CD4-positive, alpha-beta memory T cell (primary cell): ENCODE results near the gene PHLDB3. TPM values are rescaled to one million over a fixed set of nuclear protein-coding genes. Genes with fewer than 3 reads are reported as not detected.
"Not testable (repeated sequence)": the region's sequence is repeated elsewhere in the genome, so short reads cannot be mapped to it uniquely, and the experiment has no call there.

Source experiments
- CTCF ChIA-PET: fragments of 350-600 bp; sonication (Branson Sonifier 250); formaldehyde crosslinking; loops from one replicate; lab custom pipeline; 2021; ENCODE audit warnings: inconsistent platforms; ENCODE audit not compliant: partially characterized antibody; lab: Charles Lee
- POLR2A ChIA-PET: fragments of 350-600 bp; sonication (Branson Sonifier 250); formaldehyde crosslinking; loops from one replicate; lab custom pipeline; 2021; ENCODE audit not compliant: partially characterized antibody; lab: Charles Lee
- DNase-seq, 5 donors: peaks; one replicate each; pipeline versions ENCODE4 v3.0.0 to v3.0.0-alpha.2; 2020 to 2022; ENCODE audit warnings: mixed read lengths in 1 of 5
- H3K27ac ChIP-seq: one replicate; pipeline ENCODE4 v1.7.0; 2013; ENCODE audit warnings: low read depth, low read length
- H3K27me3 ChIP-seq: 2 replicates; pipeline ENCODE4 v1.7.0; 2013; ENCODE audit warnings: mild to moderate bottlenecking, low read length, moderate library complexity; ENCODE audit not compliant: insufficient read depth
- H3K36me3 ChIP-seq: 2 replicates; pipeline ENCODE4 v1.7.0; 2013; ENCODE audit warnings: mild to moderate bottlenecking, low read length, moderate library complexity; ENCODE audit not compliant: insufficient read depth
- H3K4me1 ChIP-seq: 2 replicates; pipeline ENCODE4 v1.7.0; 2013; ENCODE audit warnings: mild to moderate bottlenecking, low read length, moderate library complexity; ENCODE audit not compliant: insufficient read depth
- H3K4me3 ChIP-seq, 2 donors: one replicate each; pipeline ENCODE4 v1.7.0; 2013; ENCODE audit warnings: low read length in 2 of 2, mild to moderate bottlenecking in 1 of 2
- H3K9me3 ChIP-seq, 2 donors: one replicate each; pipeline ENCODE4 v1.7.0; 2013; ENCODE audit warnings: low read length in 2 of 2, control low read depth in 1 of 2; ENCODE audit not compliant: control insufficient read depth in 1 of 2
- H3K27ac Mint-ChIP-seq, 7 donors: one replicate each; pipeline ENCODE4 v1.8.0; 2020 to 2021; ENCODE audit warnings: mixed read lengths in 7 of 7, mild to moderate bottlenecking in 6 of 7, inconsistent platforms in 3 of 7, moderate library complexity in 3 of 7
- H3K27me3 Mint-ChIP-seq, 2 donors: one replicate each; pipeline ENCODE4 v1.8.0; 2020 to 2021; ENCODE audit warnings: mixed read lengths in 2 of 2
- H3K36me3 Mint-ChIP-seq, 2 donors: one replicate each; pipeline ENCODE4 v1.8.0; 2020 to 2021; ENCODE audit warnings: mixed read lengths in 2 of 2, inconsistent platforms in 1 of 2, mild to moderate bottlenecking in 1 of 2
- H3K4me1 Mint-ChIP-seq, 4 donors: one replicate each; pipeline ENCODE4 v1.8.0; 2020 to 2021; ENCODE audit warnings: mixed read lengths in 4 of 4, mild to moderate bottlenecking in 1 of 4
- H3K4me3 Mint-ChIP-seq, 8 donors: one replicate each; pipeline ENCODE4 v1.8.0; 2020 to 2021; ENCODE audit warnings: mixed read lengths in 8 of 8, mild to moderate bottlenecking in 7 of 8, moderate library complexity in 6 of 8, inconsistent platforms in 3 of 8
- H3K9me3 Mint-ChIP-seq, 8 donors: one replicate each; pipeline ENCODE4 v1.8.0; 2020 to 2021; ENCODE audit warnings: mixed read lengths in 8 of 8, mild to moderate bottlenecking in 5 of 8, inconsistent platforms in 3 of 8, moderate library complexity in 1 of 8
- intact Hi-C: fragments of 100-400 bp; cut with micrococcal nuclease; formaldehyde crosslinking; loops from one replicate; pipeline ENCODE4 v1.15.1; 2023
- polyA plus RNA-seq, 2 donors: library from polyadenylated mRNA; unstranded; fragments of 300-500 nt; fragmentation: Illumina TruSeq; gene quantifications; one replicate each; pipeline ENCODE4 v1.2.3, GENCODE V29; 2021
- total RNA-seq, 2 experiments: library from RNA; stranded (reverse); gene quantifications; one replicate each; pipeline ENCODE4 v1.2.3, GENCODE V29; 2021

The PHLDB3 gene
- total and polyA plus RNA-seq, 4 experiments from 2014 or later: 1.3 to 47.3 (median 21.2) TPM

- Histone ChIP-seq H3K4me3 (no peak overlapping the region), H3K27ac (no peak overlapping the region), H3K36me3 (no peaks in the 10 kb centered on the region), H3K4me1 (peaks cover 13% of the 10 kb centered on the region), H3K27me3 (no peaks in the 10 kb centered on the region), H3K9me3 (no peaks in the 10 kb centered on the region)
- Mint-ChIP-seq H3K27ac (peak overlapping the region in 3 of 7 donors; percentile 43 to 74 (median 44)), H3K4me3 (no peak overlapping the region), H3K27me3 (no peaks in the 10 kb centered on the region), H3K9me3 (no peaks in the 10 kb centered on the region), H3K36me3 (no peaks in the 10 kb centered on the region), H3K4me1 (peaks cover 11 to 34% (median 21%) of the 10 kb centered on the region in 4 donors)
- no peak for DNase-seq
- intact Hi-C loops: loop anchor here (5.0 kb wide), 1 partner anchor 342 kb away; no protein-coding TSS in a partner anchor
- POLR2A ChIA-PET: interaction anchor here (1.5 to 2.2 kb wide), 3 partner anchors 18 to 73 kb away, joined by 5 to 10 read pairs (median 10); partner anchors contain the start of gene PHLDB3
- CTCF ChIA-PET: interaction anchor here (1.0 to 21.7 kb wide), 7 partner anchors 14 to 149 kb away, joined by 3 to 835 read pairs (median 5); partner anchors contain the start of genes ETHE1 and ZNF575
These were observed 59.1 kb downstream of the PHLDB3 start for GRCh38 chr19:43445426-43445825.

GRCh38 chr19:43444531-43445287 lies 59.8 kb downstream of the PHLDB3 start:
- Histone ChIP-seq H3K27me3 (no peaks in the 10 kb centered on the region), H3K9me3 (no peaks in the 10 kb centered on the region), H3K27ac (no peak overlapping the region), H3K4me3 (no peak overlapping the region), H3K36me3 (no peaks in the 10 kb centered on the region), H3K4me1 (peaks cover 19% of the 10 kb centered on the region)
- Mint-ChIP-seq H3K4me3 (no peak overlapping the region), H3K9me3 (no peaks in the 10 kb centered on the region), H3K27ac (peak overlapping the region in 6 of 7 donors; percentile 35 to 88 (median 57)), H3K4me1 (peaks cover 15 to 39% (median 24%) of the 10 kb centered on the region in 4 donors), H3K36me3 (no peaks in the 10 kb centered on the region), H3K27me3 (no peaks in the 10 kb centered on the region)
- CTCF ChIA-PET: interaction anchor here (1.0 to 21.7 kb wide), 8 partner anchors 13 to 150 kb away, joined by 3 to 835 read pairs (median 4); partner anchors contain the start of genes ETHE1 and ZNF575
- intact Hi-C loops: loop anchor here (5.0 kb wide), 1 partner anchor 343 kb away; no protein-coding TSS in a partner anchor
- DNase-seq: no peak
- POLR2A ChIA-PET: interaction anchor here (1.5 to 2.2 kb wide), 3 partner anchors 19 to 74 kb away, joined by 5 to 10 read pairs (median 10); partner anchors contain the start of gene PHLDB3

GRCh38 chr19:43444091-43444490 lies 60.5 kb downstream of the PHLDB3 start:
- CTCF ChIA-PET: interaction anchor here (1.1 to 21.7 kb wide), 6 partner anchors 13 to 150 kb away, joined by 3 to 835 read pairs (median 4); partner anchors contain the start of genes ETHE1 and ZNF575
- H3K4me1 ChIP-seq: peaks cover 24% of the 10 kb centered on the region
- H3K4me1 Mint-ChIP-seq: peaks cover 19 to 41% (median 28%) of the 10 kb centered on the region in 4 donors
- H3K27me3 ChIP-seq, H3K4me3 Mint-ChIP-seq, H3K36me3 ChIP-seq, H3K27me3 Mint-ChIP-seq, H3K9me3 Mint-ChIP-seq, H3K4me3 ChIP-seq, H3K9me3 ChIP-seq, intact Hi-C loops, H3K36me3 Mint-ChIP-seq, H3K27ac ChIP-seq, DNase-seq: not testable (repeated sequence)
- POLR2A ChIA-PET: interaction anchor here (1.5 to 2.2 kb wide), 3 partner anchors 19 to 75 kb away, joined by 5 to 10 read pairs (median 10); partner anchors contain the start of gene PHLDB3
- peak overlapping the region in 2 of 7 donors; percentile 35 to 74 for H3K27ac Mint-ChIP-seq

GRCh38 chr19:43441716-43442115 lies 62.8 kb downstream of the PHLDB3 start:
- CTCF ChIA-PET: interaction anchor here (0.9 to 21.7 kb wide), 3 partner anchors 10 to 116 kb away, joined by 5 to 835 read pairs (median 413); partner anchors contain the start of genes ETHE1 and ZNF575
- intact Hi-C loops: no loop called here

GRCh38 chr19:43439709-43440063 lies 64.9 kb downstream of the PHLDB3 start:
- Histone ChIP-seq H3K27ac (no peak overlapping the region), H3K9me3 (no peaks in the 10 kb centered on the region), H3K4me3 (peak overlapping the region in 1 of 2 donors; percentile 54), H3K27me3 (no peaks in the 10 kb centered on the region), H3K36me3 (no peaks in the 10 kb centered on the region), H3K4me1 (peaks cover 41% of the 10 kb centered on the region)
- intact Hi-C loops: loop anchor here (2.0 to 5.0 kb wide), 2 partner anchors 38 to 155 kb away; no protein-coding TSS in a partner anchor
- H3K36me3 Mint-ChIP-seq: no peaks in the 10 kb centered on the region
- CTCF ChIA-PET: interaction anchor here (0.6 to 21.7 kb wide), 12 partner anchors 8 to 115 kb away, joined by 3 to 835 read pairs (median 8); partner anchors contain the start of genes ETHE1 and ZNF575
- no peak for DNase-seq
- H3K4me1 Mint-ChIP-seq: peaks cover 36 to 72% (median 46%) of the 10 kb centered on the region in 4 donors
- H3K27me3 Mint-ChIP-seq: no peaks in the 10 kb centered on the region
- peaks cover 0 to 2% (median 0%) of the 10 kb centered on the region in 8 donors for H3K9me3 Mint-ChIP-seq
- H3K27ac Mint-ChIP-seq: peak overlapping the region; percentile 95 to 98 (median 96)
- H3K4me3 Mint-ChIP-seq: peak overlapping the region in 2 of 8 donors; percentile 38 to 46
- POLR2A ChIA-PET: interaction anchor here (0.6 to 3.7 kb wide), 25 partner anchors 8 to 1738 kb away, joined by 3 to 76 read pairs (median 6); partner anchors contain the start of genes IRGQ, KCNN4, LYPD3 and PHLDB3

More at GRCh38 chr19:43441716-43442115, 62.8 kb downstream of the PHLDB3 start:
- Histone ChIP-seq H3K27ac (no peak overlapping the region), H3K4me3 (no peak overlapping the region), H3K27me3 (no peaks in the 10 kb centered on the region), H3K4me1 (peaks cover 38% of the 10 kb centered on the region), H3K36me3 (no peaks in the 10 kb centered on the region), H3K9me3 (no peaks in the 10 kb centered on the region)
- H3K27ac Mint-ChIP-seq: peak overlapping the region in 6 of 7 donors; percentile 8 to 87 (median 58)
- H3K9me3 Mint-ChIP-seq: peaks cover 0 to 2% (median 0%) of the 10 kb centered on the region in 8 donors
- no peaks in the 10 kb centered on the region for H3K36me3 Mint-ChIP-seq
- POLR2A ChIA-PET: interaction anchor here (1.0 kb wide), 1 partner anchor 63 kb away, joined by 3 read pairs; no protein-coding TSS in a partner anchor
- H3K27me3 Mint-ChIP-seq: no peaks in the 10 kb centered on the region
- peaks cover 32 to 59% (median 40%) of the 10 kb centered on the region in 4 donors for H3K4me1 Mint-ChIP-seq
- H3K4me3 Mint-ChIP-seq: no peak overlapping the region
- DNase-seq: no peak

GRCh38 chr19:43439032-43439708 lies 65.4 kb downstream of the PHLDB3 start:
- intact Hi-C loops: loop anchor here (2.0 to 5.0 kb wide), 2 partner anchors 38 to 156 kb away; no protein-coding TSS in a partner anchor
- peak; percentile 75 to 89 (median 83) for DNase-seq
- Mint-ChIP-seq H3K4me3 (peak overlapping the region in 7 of 8 donors; percentile 13 to 65 (median 51)), H3K27ac (peak overlapping the region; percentile 95 to 98 (median 96)), H3K4me1 (peaks cover 36 to 69% (median 46%) of the 10 kb centered on the region in 4 donors), H3K27me3 (no peaks in the 10 kb centered on the region), H3K9me3 (peaks cover 0 to 2% (median 0%) of the 10 kb centered on the region in 8 donors), H3K36me3 (no peaks in the 10 kb centered on the region)
- ChIA-PET POLR2A (interaction anchor here (0.6 to 3.7 kb wide), 26 partner anchors 9 to 1738 kb away, joined by 3 to 76 read pairs (median 6); partner anchors contain the start of genes IRGQ, KCNN4, LYPD3 and PHLDB3), CTCF (interaction anchor here (1.0 to 21.7 kb wide), 11 partner anchors 8 to 155 kb away, joined by 3 to 835 read pairs (median 11); partner anchors contain the start of genes ETHE1 and ZNF575)
- H3K27me3 ChIP-seq: no peaks in the 10 kb centered on the region
- H3K27ac ChIP-seq: peak overlapping the region; percentile 75
- H3K4me3 ChIP-seq: peak overlapping the region; percentile 38 to 54
- H3K36me3 ChIP-seq: no peaks in the 10 kb centered on the region
- H3K4me1 ChIP-seq: peaks cover 41% of the 10 kb centered on the region
- H3K9me3 ChIP-seq: no peaks in the 10 kb centered on the region
